Measurements from ENCODE around the gene FAT4.

DNA sequence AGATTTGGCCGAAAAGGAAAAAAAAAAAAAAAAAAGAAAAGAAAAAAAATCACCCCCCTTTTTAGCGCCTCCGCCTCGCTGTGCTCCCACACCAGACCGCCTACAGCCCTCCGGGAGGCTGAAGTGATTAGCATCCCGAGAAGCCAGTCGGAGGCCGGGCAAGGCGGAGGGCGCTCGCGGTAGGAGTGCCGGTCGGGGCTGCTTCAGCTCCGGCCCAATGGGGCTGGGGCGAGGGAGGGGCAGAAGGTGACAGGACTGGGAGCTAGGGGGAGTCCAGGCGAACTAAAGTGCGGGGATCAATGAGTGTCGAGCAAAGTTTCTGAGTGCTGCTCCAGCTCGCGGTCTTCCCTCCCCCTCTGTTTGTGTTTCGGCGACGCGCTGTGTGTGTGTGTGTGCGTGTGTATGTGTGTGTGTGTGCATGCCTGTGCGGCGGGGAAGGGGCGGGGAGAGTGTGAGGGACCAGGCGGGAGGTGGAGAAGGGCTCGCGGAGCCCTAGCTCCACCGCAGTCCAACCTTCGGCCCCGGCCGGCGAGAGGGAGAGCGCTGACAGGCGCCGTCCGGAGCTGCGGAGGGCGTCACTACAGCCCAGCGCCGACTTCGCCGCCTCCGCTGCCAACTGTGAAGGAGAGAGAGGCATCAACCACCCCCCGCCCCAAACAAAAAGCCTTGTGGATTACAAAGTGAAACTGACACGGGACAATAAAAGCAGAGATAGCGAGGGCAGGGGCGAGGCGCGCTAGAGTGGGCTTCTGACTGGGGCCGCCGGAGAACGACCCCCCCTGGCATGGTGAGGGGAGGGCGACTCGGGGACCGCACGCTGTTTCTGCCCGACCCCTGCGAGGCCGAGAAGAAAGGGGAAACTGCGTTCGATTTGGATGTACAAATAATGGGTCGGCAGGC, at the start of gene FAT4:
- TF ChIP-seq, protein P1, sequence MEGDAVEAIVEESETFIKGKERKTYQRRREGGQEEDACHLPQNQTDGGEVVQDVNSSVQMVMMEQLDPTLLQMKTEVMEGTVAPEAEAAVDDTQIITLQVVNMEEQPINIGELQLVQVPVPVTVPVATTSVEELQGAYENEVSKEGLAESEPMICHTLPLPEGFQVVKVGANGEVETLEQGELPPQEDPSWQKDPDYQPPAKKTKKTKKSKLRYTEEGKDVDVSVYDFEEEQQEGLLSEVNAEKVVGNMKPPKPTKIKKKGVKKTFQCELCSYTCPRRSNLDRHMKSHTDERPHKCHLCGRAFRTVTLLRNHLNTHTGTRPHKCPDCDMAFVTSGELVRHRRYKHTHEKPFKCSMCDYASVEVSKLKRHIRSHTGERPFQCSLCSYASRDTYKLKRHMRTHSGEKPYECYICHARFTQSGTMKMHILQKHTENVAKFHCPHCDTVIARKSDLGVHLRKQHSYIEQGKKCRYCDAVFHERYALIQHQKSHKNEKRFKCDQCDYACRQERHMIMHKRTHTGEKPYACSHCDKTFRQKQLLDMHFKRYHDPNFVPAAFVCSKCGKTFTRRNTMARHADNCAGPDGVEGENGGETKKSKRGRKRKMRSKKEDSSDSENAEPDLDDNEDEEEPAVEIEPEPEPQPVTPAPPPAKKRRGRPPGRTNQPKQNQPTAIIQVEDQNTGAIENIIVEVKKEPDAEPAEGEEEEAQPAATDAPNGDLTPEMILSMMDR (IDR thresholded peaks at IDR 0.05), result no peak
- no peak for TF ChIP-seq ZFX (IDR thresholded peaks at IDR 0.05; ENCODE audit: borderline replicate concordance)
